Right atrium auricular region (tissue), 2 donors: ENCODE measurements around the gene C15orf62. TPM values are rescaled to one million over a fixed set of nuclear protein-coding genes. Genes with fewer than 3 reads are reported as not detected.

Experiments
- DNase-seq: peaks from one replicate; pipeline ENCODE4 v3.0.0-alpha.2; 2019; ENCODE audit warnings: low spot score
- H3K27ac ChIP-seq, 2 donors: fragments of 200-600 bp; sonication (generic); 1 replicate in 1 of 2; 2 replicates in 1 of 2; pipeline ENCODE4 v1.5.1; 2016 to 2019
- H3K27me3 ChIP-seq, 2 donors: fragments of 200-600 bp; sonication (generic); one replicate each; pipeline versions ENCODE4 v1.5.1 to v1.6.0; 2017 to 2019
- H3K36me3 ChIP-seq: fragments of 200-600 bp; sonication (generic); one replicate; pipeline ENCODE4 v1.5.1; 2016
- H3K4me1 ChIP-seq, 2 donors: fragments of 200-600 bp; sonication (generic); one replicate each; pipeline versions ENCODE4 v1.5.1 to v1.6.0; 2017 to 2019
- H3K4me3 ChIP-seq, 2 donors: fragments of 200-600 bp; sonication (generic); 1 replicate in 1 of 2; 2 replicates in 1 of 2; pipeline ENCODE4 v1.5.1; 2017 to 2019; ENCODE audit warnings: mild to moderate bottlenecking in 1 of 2, moderate library complexity in 1 of 2
- H3K9me3 ChIP-seq, 2 donors: fragments of 200-600 bp; sonication (generic); one replicate each; pipeline ENCODE4 v1.5.1; 2019
- total RNA-seq, 2 donors: library from RNA; depleted of rRNA; stranded (reverse); fragments of >200 nt; gene quantifications; one replicate each; pipeline ENCODE4 v1.1.0, GENCODE V29; 2016
- TF ChIP-seq, protein P1 (sequence below), 2 donors: fragments of 200-600 bp; sonication (generic); IDR thresholded peaks; one replicate each; pipeline ENCODE4 v1.5.1; 2019; ENCODE audit warnings: antibody characterized with exemption in 2 of 2

C15orf62 gene
- total RNA-seq, 2 donors from 2014 or later, result 0.83 TPM; not detected in 1

DNA sequence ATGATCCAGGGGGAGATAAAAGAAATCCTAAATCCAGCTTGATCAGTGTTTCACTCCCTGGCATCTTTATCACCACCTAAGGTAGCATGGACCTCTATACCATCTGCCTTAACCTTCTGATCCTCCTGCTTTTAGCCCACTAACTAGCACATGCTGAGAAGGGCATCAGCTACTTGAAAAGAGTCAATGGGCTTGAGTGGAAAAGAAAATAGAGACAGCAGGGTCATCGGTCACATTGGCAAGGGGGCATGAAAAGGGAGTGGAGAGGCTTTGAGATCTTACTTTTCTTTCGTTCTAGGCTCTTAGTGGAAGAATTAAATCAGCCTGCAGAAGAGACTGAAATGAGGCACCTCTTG is 36.9 kb downstream of the C15orf62 start:
- H3K27me3 ChIP-seq, result no peaks in the 10 kb centered on the region
- H3K36me3 ChIP-seq, result peaks cover 9% of the 10 kb centered on the region
- DNase-seq, result no peak
- H3K4me1 ChIP-seq, result peaks cover 0 to 27% of the 10 kb centered on the region in 2 donors
- TF ChIP-seq, protein P1, sequence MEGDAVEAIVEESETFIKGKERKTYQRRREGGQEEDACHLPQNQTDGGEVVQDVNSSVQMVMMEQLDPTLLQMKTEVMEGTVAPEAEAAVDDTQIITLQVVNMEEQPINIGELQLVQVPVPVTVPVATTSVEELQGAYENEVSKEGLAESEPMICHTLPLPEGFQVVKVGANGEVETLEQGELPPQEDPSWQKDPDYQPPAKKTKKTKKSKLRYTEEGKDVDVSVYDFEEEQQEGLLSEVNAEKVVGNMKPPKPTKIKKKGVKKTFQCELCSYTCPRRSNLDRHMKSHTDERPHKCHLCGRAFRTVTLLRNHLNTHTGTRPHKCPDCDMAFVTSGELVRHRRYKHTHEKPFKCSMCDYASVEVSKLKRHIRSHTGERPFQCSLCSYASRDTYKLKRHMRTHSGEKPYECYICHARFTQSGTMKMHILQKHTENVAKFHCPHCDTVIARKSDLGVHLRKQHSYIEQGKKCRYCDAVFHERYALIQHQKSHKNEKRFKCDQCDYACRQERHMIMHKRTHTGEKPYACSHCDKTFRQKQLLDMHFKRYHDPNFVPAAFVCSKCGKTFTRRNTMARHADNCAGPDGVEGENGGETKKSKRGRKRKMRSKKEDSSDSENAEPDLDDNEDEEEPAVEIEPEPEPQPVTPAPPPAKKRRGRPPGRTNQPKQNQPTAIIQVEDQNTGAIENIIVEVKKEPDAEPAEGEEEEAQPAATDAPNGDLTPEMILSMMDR (IDR thresholded peaks at IDR 0.05), result no peak
- peak overlapping the region; percentile 92 to 94 for H3K27ac ChIP-seq
- H3K9me3 ChIP-seq, result no peaks in the 10 kb centered on the region
- H3K4me3 ChIP-seq, result peak overlapping the region; percentile 83 to 86

DNA sequence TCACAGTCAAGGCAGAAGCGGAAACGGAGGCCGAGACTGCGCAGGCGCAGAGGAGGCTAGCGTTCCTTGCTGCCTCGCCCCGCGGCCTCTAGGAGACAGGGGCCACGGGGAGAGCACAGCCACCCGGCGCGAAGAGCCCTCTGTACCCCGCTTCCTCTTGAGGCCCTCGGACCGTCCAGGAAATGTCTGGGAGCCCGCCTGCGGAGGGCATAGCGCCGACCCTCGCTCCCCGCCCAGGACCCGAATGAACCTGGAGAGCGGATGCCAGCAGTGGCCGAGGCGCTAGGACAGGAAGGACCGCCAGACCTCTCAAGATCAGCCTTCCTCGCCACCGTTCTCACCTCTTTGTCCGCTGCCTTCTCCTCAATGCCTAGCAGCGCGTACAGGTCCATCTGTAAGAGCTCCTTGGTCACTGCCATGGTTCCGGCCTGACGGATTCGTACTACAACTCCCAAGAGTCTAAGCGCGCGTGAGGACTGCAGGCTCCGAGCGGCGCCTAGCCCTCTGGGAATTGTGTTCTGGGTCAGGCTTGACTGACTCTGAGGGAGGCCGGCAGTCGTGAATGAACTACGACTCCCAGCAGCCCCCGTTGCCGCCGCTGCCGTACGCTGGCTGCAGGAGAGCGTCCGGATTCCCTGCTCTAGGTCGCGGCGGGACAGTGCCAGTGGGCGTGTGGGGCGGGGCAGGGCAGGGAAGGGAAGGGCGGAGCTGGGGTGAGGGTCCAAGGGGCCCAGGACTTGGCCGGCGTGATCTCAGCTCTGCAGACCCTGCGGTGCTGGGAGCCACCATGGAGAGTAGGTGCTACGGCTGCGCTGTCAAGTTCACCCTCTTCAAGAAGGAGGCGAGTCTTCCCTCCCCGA is 37.5 kb downstream of the C15orf62 start, which contains the start of the genes DNAJC17 and ZFYVE19:
TSS of gene DNAJC17 (minus strand) at position 446 of the 860 bp plus-strand sequence. CDS start at position 419, 27 bp downstream.
TSS of gene ZFYVE19 (plus strand) at position 62 of the 860 bp plus-strand sequence. CDS start at position 563, 501 bp downstream.
- peak; percentile 97 for DNase-seq
- H3K4me1 ChIP-seq, result peaks cover 0 to 27% of the 10 kb centered on the region in 2 donors
- no peaks in the 10 kb centered on the region for H3K27me3 ChIP-seq
- H3K4me3 ChIP-seq, result peak within 1 kb of the TSS; percentile 83 to 86
- H3K9me3 ChIP-seq, result no peaks in the 10 kb centered on the region
- TF ChIP-seq, protein P1 (IDR thresholded peaks at IDR 0.05), result no peak
- peak within 1 kb of the TSS; percentile 92 to 94 for H3K27ac ChIP-seq
- peaks cover 9% of the 10 kb centered on the region for H3K36me3 ChIP-seq

DNA sequence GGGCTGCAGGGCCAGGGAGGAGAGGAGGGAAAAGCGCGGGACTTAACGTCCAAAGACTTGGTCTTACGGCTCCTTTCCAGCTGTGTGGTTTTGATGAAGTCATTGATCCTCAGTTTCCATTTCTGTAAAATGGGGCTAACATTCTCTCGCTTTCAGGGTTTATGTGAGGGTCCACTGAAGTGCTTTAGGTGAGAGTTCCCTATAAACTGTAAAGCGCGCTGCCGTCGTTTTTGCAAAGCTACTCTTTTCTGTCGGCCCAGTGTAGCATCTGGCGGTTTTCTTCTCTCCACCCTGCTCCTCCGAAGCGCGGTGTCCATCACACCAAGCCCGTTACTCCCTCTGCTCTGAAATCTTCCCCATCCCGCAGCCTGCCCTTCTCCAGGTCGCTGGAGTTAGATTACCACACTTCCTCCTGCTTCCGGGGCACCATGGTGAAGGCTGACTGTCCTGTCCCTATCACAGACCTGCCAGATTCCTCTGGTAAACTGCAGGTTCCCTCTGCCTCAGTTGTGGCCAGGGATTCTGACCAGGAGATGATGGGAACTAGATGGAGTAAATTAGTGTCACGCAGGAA is 38.2 kb downstream of the C15orf62 start:
- peak overlapping the region; percentile 83 to 86 for H3K4me3 ChIP-seq
- TF ChIP-seq, protein P1 (IDR thresholded peaks at IDR 0.05), result no peak
- peak overlapping the region; percentile 92 to 94 for H3K27ac ChIP-seq
- no peaks in the 10 kb centered on the region for H3K9me3 ChIP-seq
- H3K27me3 ChIP-seq, result no peaks in the 10 kb centered on the region
- H3K36me3 ChIP-seq, result peaks cover 9% of the 10 kb centered on the region
- no peak for DNase-seq
- H3K4me1 ChIP-seq, result peaks cover 0 to 27% of the 10 kb centered on the region in 2 donors

DNA sequence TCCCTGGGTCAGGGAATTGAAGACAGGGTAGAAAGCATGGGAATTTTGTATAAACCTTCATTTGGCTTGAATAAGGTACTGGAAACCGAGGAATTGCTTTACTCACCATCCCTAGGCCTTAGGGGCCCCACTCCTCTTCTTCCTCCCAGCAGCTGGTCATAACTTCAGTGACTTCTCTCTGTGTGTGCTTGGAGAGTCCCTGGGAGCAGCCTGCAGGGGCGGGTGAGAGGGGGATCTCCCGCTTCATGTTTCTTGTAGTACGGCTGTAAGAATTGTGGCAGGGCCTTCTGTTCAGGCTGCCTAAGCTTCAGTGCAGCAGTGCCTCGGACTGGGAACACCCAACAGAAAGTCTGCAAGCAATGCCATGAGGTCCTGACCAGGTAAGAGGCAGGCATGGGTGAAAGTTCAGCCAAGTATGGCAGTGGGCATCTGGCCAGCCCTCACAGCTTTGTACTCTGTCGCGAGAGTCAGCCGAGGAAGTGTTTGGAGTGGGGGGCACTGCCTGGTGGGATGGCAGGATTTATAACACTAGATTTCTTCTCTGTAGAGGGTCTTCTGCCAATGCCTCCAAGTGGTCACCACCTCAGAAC is 39.2 kb downstream of the C15orf62 start:
- TF ChIP-seq, protein P1 (IDR thresholded peaks at IDR 0.05), result no peak

DNA sequence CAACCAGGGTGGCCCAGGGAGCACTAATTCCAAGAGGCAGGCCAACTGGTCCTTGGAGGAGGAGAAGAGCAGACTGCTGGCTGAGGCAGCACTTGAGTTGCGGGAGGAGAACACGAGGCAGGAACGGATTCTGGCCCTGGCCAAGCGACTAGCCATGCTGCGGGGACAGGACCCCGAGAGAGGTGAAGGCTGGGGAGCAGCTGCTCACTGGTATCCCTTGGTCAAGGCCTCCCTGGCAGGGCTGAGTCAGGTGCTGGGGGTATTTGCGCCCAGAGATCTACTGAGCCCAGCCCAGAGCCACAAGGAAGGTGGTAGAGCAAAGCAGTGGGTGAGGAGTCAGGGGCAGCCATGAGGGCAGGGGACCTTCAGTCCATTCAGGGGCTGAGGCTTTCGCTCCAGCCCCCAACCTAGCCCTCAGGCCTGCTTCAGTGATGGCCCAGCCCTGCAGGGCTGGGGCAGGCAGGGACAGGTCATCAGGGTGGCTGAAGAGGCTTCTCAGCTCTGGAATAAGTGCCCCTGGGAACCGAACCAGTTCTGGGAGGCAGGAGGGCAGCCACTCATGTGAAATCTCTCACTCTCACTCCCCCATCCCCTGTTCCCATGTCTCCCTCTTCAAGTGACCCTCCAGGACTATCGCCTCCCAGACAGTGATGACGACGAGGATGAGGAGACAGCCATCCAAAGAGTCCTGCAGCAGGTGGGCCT is 43.1 kb downstream of the C15orf62 start:
- peaks cover 0 to 9% of the 10 kb centered on the region in 2 donors for H3K4me1 ChIP-seq
- H3K4me3 ChIP-seq, result no peak overlapping the region
- H3K27ac ChIP-seq, result no peak overlapping the region
- TF ChIP-seq, protein P1 (IDR thresholded peaks at IDR 0.05), result no peak
- H3K27me3 ChIP-seq, result no peaks in the 10 kb centered on the region
- no peaks in the 10 kb centered on the region for H3K9me3 ChIP-seq
- no peak for DNase-seq
- peaks cover 28% of the 10 kb centered on the region for H3K36me3 ChIP-seq

More for the DNA sequence above, 39.2 kb downstream of the C15orf62 start:
- H3K9me3 ChIP-seq, result no peaks in the 10 kb centered on the region
- peaks cover 18% of the 10 kb centered on the region for H3K36me3 ChIP-seq
- H3K4me1 ChIP-seq, result peaks cover 0 to 19% of the 10 kb centered on the region in 2 donors
- no peak for DNase-seq
- no peaks in the 10 kb centered on the region for H3K27me3 ChIP-seq
- H3K27ac ChIP-seq, result no peak overlapping the region
- no peak overlapping the region for H3K4me3 ChIP-seq
